ENCODE data around the gene SASH1. TPM values are rescaled to one million over a fixed set of nuclear protein-coding genes. Genes with fewer than 3 reads are reported as not detected.

SASH1 gene
- total RNA-seq, 1 experiment from 2014 or later = 12.3 TPM

- Mint-ChIP-seq H3K4me3 (ENCODE audit: low read depth, unreplicated experiment) (no peak overlapping the region), H3K27me3 (ENCODE audit: unreplicated experiment) (peaks cover 9% of the 10 kb centered on the region), H3K9me3 (ENCODE audit: low read depth, unreplicated experiment) (no peaks in the 10 kb centered on the region), H3K36me3 (ENCODE audit: insufficient read depth, unreplicated experiment) (no peaks in the 10 kb centered on the region), H3K27ac (ENCODE audit: unreplicated experiment) (no peak overlapping the region), H3K4me1 (ENCODE audit: low read depth, unreplicated experiment) (no peaks in the 10 kb centered on the region)
- no peak for TF ChIP-seq CTCF (IDR thresholded peaks at IDR 0.05; ENCODE audit: unreplicated experiment)
- BruUV-seq (replicated peaks) = no TSS peak
- intact Hi-C loops (cut with micrococcal nuclease; ENCODE audit: unreplicated experiment) = no loop called here
- DNase-seq = no peak
- CTCF ChIA-PET = no interaction called here
These were observed 251.2 kb downstream of the SASH1 start for GRCh38 chr6:148593813-148594170.

DNA sequence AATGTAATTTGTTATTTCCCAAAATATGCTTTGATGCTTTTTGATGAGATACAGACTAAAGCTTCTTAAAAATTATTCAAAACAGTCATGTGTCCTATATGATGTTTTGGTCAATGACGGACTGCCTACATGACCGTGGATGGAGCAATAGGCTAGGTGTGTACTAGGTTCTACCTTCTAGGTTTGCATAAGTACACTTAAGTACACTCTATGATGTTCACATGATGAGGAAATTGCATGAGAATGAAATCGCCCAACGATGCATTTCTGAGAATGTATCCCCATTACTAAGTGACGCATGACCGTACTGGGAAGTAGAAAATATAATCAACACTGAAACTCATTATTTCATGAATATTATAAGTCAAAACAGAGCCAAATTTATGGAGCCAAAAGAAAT is 252.9 kb downstream of the SASH1 start:
- no peak overlapping the region for H3K4me3 Mint-ChIP-seq (ENCODE audit: low read depth, unreplicated experiment)
- no peaks in the 10 kb centered on the region for H3K9me3 Mint-ChIP-seq (ENCODE audit: low read depth, unreplicated experiment)
- no peak overlapping the region for H3K27ac Mint-ChIP-seq (ENCODE audit: unreplicated experiment)
- peaks cover 9% of the 10 kb centered on the region for H3K27me3 Mint-ChIP-seq (ENCODE audit: unreplicated experiment)
- H3K4me1 Mint-ChIP-seq (ENCODE audit: low read depth, unreplicated experiment) = no peaks in the 10 kb centered on the region
- CTCF ChIA-PET = no interaction called here
- TF ChIP-seq CTCF (IDR thresholded peaks at IDR 0.05; ENCODE audit: unreplicated experiment) = no peak
- no peaks in the 10 kb centered on the region for H3K36me3 Mint-ChIP-seq (ENCODE audit: insufficient read depth, unreplicated experiment)
- no TSS peak for BruUV-seq (replicated peaks)
- intact Hi-C loops (cut with micrococcal nuclease; ENCODE audit: unreplicated experiment) = no loop called here
- no peak for DNase-seq

DNA sequence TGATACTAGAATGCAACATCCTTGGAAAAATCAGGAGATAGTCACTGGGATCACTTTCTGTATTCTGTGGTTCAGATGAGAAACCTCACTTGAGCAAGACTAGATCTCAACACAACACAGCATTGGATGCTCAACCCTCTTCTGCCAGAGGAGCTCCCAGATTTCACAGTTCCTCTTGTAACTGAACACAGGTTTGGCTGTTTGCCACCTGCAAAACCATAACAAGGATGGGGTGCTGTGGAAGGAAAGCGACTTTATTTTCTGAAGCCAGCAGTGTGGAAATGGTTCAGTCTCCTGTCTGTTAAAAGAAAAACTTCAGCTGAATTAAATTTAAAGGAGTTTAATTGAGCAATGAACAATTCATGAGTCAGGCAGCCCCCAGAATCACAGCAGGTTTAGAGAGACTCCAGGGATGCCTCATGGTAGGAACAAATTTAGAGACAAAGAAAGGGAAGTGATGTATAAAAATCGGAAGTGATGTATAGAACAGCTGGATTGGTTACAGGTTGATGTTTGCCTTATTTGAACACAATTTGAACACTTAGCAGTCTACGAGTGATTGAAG is 254.3 kb downstream of the SASH1 start:
- intact Hi-C loops (cut with micrococcal nuclease; ENCODE audit: unreplicated experiment) = no loop called here
- BruUV-seq (replicated peaks) = no TSS peak
- DNase-seq = no peak
- no peak overlapping the region for H3K27ac Mint-ChIP-seq (ENCODE audit: unreplicated experiment)
- CTCF ChIA-PET = no interaction called here
- no peak overlapping the region for H3K4me3 Mint-ChIP-seq (ENCODE audit: low read depth, unreplicated experiment)
- no peak for TF ChIP-seq CTCF (IDR thresholded peaks at IDR 0.05; ENCODE audit: unreplicated experiment)
- no peaks in the 10 kb centered on the region for H3K36me3 Mint-ChIP-seq (ENCODE audit: insufficient read depth, unreplicated experiment)
- H3K4me1 Mint-ChIP-seq (ENCODE audit: low read depth, unreplicated experiment) = no peaks in the 10 kb centered on the region
- no peaks in the 10 kb centered on the region for H3K9me3 Mint-ChIP-seq (ENCODE audit: low read depth, unreplicated experiment)
- H3K27me3 Mint-ChIP-seq (ENCODE audit: unreplicated experiment) = peaks cover 9% of the 10 kb centered on the region

DNA sequence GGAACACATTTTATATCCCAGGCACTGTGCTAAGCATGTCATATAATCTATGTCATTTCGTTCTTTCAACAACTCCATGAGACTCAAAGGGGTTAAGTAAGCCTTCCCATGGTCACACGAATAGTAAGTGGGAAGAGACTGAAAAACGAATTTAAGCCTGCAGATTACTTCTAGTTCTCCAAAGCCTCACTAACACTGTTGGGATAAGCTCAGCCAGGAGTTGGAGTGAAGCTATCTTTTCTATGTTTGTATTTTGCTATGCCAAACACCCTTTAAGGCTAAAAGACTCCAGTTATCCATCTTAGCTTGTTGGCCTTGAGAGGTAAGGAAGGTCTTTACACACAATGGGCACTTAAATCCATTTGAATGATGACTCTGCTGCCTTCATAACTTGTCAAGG is 256.1 kb downstream of the SASH1 start:
- CTCF ChIA-PET = no interaction called here
- intact Hi-C loops (cut with micrococcal nuclease; ENCODE audit: unreplicated experiment) = no loop called here
- no peak for DNase-seq
- no TSS peak for BruUV-seq (replicated peaks)
- Mint-ChIP-seq H3K4me3 (ENCODE audit: low read depth, unreplicated experiment) (no peak overlapping the region), H3K9me3 (ENCODE audit: low read depth, unreplicated experiment) (no peaks in the 10 kb centered on the region), H3K36me3 (ENCODE audit: insufficient read depth, unreplicated experiment) (no peaks in the 10 kb centered on the region), H3K27me3 (ENCODE audit: unreplicated experiment) (peaks cover 9% of the 10 kb centered on the region), H3K4me1 (ENCODE audit: low read depth, unreplicated experiment) (no peaks in the 10 kb centered on the region), H3K27ac (ENCODE audit: unreplicated experiment) (no peak overlapping the region)
- TF ChIP-seq CTCF (IDR thresholded peaks at IDR 0.05; ENCODE audit: unreplicated experiment) = no peak

Measured in Calu3 (cell line).